IPS-20b (cell line): Measurements from ENCODE around the gene SLC29A1.
A peak's percentile ranks its signal among the peaks of the same experiment; 100 is the strongest.
"Not testable (repeated sequence)": the region's sequence is repeated elsewhere in the genome, so short reads cannot be mapped to it uniquely, and the experiment has no call there.

Experiments
- H3K27ac ChIP-seq: one replicate; pipeline ENCODE4 v1.5.1; 2013; ENCODE audit warnings: low read length
- H3K27me3 ChIP-seq: 2 replicates; pipeline ENCODE4 v1.6.1; 2013; ENCODE audit warnings: mild to moderate bottlenecking, low read length, inconsistent platforms; ENCODE audit not compliant: insufficient read depth
- H3K36me3 ChIP-seq: 2 replicates; pipeline ENCODE4 v1.6.1; 2013; ENCODE audit warnings: low read depth, mild to moderate bottlenecking, inconsistent platforms, low read length, moderate library complexity; ENCODE audit not compliant: insufficient read depth
- H3K4me1 ChIP-seq: 2 replicates; pipeline ENCODE4 v1.6.1; 2013; ENCODE audit warnings: mild to moderate bottlenecking, control low read depth, inconsistent platforms, low read length, moderate library complexity; ENCODE audit not compliant: insufficient read depth
- H3K4me3 ChIP-seq: 2 replicates; pipeline ENCODE4 v1.5.1; 2013; ENCODE audit warnings: mild to moderate bottlenecking, low read length, inconsistent platforms
- H3K9ac ChIP-seq: 2 replicates; pipeline ENCODE4 v1.6.1; 2013; ENCODE audit warnings: low read depth, mild to moderate bottlenecking, inconsistent platforms, low read length, moderate library complexity
- H3K9me3 ChIP-seq: 2 replicates; pipeline ENCODE4 v1.6.1; 2013; ENCODE audit warnings: mild to moderate bottlenecking, low read depth, low read length, inconsistent platforms; ENCODE audit not compliant: insufficient read depth

SLC29A1 gene

GRCh38 chr6:44225579-44226325 lies 2.4 kb downstream of the SLC29A1 start:
- Histone ChIP-seq H3K36me3 (peaks cover 40% of the 10 kb centered on the region), H3K27me3 (no peaks in the 10 kb centered on the region), H3K9ac (peak overlapping the region; percentile 37; the same call in 1 of the 2 replicates), H3K27ac (no peak overlapping the region), H3K9me3 (no peaks in the 10 kb centered on the region), H3K4me3 (peak overlapping the region; percentile 38; the same call in 1 of the 2 replicates), H3K4me1 (peaks cover 31% of the 10 kb centered on the region)

DNA sequence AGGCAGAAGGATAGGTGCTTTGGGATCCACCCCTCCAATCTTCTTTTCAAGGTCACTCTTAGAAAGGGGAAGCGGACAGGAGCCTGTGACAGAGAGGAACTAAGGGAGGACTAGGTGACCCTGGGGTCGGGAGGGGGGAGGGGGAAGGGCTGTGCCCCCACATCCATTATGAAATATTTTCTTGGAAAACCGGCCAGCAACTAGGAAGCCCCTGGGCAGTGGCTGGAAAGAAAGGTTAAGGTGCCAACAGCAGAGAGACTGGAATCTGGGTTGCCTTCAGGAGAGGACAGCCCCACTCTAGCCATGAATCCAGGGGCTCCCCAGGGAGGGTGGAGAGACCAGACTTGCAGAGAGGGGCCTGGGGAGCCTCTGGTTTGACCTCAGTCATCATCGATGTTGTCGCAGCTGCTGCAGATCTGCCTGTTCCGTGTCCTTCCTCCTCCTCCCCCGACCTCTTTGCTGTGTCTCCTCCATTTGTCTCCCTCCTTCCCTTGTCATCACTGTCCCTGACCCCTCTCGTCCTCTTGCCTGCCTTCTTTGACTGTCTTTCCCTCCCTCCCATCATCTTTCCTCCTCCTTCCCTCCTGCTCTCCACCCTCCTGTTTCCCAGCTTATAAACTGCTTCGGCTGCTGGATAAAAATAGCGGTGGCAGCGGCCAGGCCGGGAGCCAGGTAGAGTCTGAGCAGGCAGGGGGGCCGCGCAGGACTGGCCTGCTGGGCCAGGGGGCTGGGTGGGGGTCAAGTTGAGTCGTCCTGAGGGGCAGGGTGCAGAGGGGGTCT lies 3.2 kb downstream of the SLC29A1 start:
- H3K4me3 ChIP-seq: peak overlapping the region; percentile 38; the same call in 1 of the 2 replicates

DNA sequence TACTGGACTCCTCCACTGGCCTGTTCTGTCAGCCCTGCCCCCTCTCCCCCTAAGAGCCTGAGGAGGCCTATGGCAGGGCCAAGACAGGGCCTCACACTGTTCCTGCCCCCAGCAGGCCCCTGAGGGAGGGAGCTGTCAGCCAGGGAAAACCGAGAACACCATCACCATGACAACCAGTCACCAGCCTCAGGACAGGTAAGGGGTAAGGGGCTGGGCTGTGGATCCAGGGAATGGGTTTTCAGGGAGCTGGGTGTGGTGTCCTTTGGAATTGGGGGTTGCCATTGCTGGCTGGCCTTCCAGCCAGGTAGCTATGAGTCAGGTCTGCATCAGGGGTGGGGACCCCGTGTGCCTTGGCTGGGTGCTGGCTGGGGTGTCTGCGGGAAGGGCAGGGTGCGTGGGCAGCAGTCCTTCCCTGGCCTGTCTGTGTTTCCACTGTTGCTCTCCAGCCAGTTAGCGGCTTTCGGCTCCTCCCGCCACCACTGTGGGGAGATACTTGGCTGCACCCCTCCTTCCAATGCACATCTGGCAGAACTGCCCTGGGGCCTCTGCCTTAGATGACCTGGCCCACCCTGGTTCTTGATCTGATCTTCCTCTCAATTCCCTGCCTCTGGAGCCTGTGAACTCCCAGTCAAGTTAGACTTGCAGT lies 3.9 kb downstream of the SLC29A1 start:
- Histone ChIP-seq H3K4me1 (peaks cover 24% of the 10 kb centered on the region), H3K4me3 (no peak overlapping the region; the same call in 1 of the 2 replicates), H3K27ac (no peak overlapping the region), H3K27me3 (no peaks in the 10 kb centered on the region), H3K36me3 (peaks cover 55% of the 10 kb centered on the region), H3K9ac (no peak overlapping the region), H3K9me3 (no peaks in the 10 kb centered on the region)

More for the DNA sequence above, 3.2 kb downstream of the SLC29A1 start:
- no peaks in the 10 kb centered on the region for H3K9me3 ChIP-seq
- no peak overlapping the region for H3K27ac ChIP-seq
- H3K36me3 ChIP-seq: peaks cover 48% of the 10 kb centered on the region
- no peaks in the 10 kb centered on the region for H3K27me3 ChIP-seq
- peak overlapping the region; percentile 37; the same call in 1 of the 2 replicates for H3K9ac ChIP-seq
- peaks cover 28% of the 10 kb centered on the region for H3K4me1 ChIP-seq

DNA sequence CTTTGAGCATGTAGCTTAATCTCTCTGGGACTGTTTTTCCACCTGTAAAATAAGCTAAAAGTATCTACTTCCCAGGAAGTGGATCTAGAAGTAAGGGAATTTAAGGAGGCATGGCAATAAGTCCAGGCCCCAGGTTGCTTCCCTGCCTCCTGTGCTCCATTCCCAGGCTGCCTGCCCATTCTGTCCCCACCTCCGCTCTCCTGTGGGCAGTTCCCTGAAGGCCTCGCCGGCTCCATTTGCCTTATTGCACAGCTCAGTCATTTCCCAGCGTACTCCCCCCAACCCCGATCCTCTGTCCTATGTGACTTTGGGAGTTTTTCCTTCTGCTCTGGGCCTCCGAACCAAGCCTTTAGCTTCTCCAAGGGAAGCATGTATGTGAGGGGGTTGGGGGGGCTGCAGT lies 4.6 kb downstream of the SLC29A1 start:
- Histone ChIP-seq H3K27me3 (no peaks in the 10 kb centered on the region), H3K27ac (no peak overlapping the region), H3K4me3 (no peak overlapping the region), H3K36me3 (peaks cover 63% of the 10 kb centered on the region), H3K9me3 (no peaks in the 10 kb centered on the region), H3K4me1 (peaks cover 21% of the 10 kb centered on the region), H3K9ac (no peak overlapping the region; the same call in 1 of the 2 replicates)

DNA sequence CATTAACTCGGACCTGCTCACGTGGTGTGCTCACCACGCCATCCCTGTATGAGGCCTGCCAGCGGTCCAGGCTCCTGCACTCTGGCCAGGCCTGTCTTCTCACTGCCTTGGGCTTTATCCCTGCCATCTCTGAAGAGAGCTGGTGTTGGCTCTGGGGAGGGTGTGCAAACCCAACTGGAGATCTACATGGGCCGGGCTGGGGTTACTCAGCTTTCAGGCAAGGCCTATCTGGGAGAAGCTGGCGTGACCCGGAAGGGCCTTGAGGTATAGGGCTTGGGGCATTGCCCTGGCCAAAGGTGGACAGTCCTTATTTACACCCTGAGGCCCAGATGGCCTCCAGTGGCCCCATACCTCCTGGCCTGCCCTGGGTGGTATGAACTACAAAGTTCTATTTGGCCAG lies 5.0 kb downstream of the SLC29A1 start:
- Histone ChIP-seq H3K27ac (no peak overlapping the region), H3K27me3 (no peaks in the 10 kb centered on the region), H3K9me3 (no peaks in the 10 kb centered on the region), H3K4me3 (no peak overlapping the region), H3K36me3 (peaks cover 67% of the 10 kb centered on the region), H3K9ac (no peak overlapping the region), H3K4me1 (peaks cover 21% of the 10 kb centered on the region)

- H3K27me3 ChIP-seq: no peaks in the 10 kb centered on the region
- peaks cover 21% of the 10 kb centered on the region for H3K4me1 ChIP-seq
- no peak overlapping the region for H3K4me3 ChIP-seq
- no peaks in the 10 kb centered on the region for H3K9me3 ChIP-seq
- peaks cover 71% of the 10 kb centered on the region for H3K36me3 ChIP-seq
- H3K27ac ChIP-seq: no peak overlapping the region
- H3K9ac ChIP-seq: no peak overlapping the region
Measured at GRCh38 chr6:44228836-44229235, 5.4 kb downstream of the SLC29A1 start.

GRCh38 chr6:44229376-44230033 lies 6.1 kb downstream of the SLC29A1 start:
- H3K4me3 ChIP-seq: no peak overlapping the region
- peaks cover 72% of the 10 kb centered on the region for H3K36me3 ChIP-seq
- H3K4me1 ChIP-seq: peaks cover 22% of the 10 kb centered on the region
- H3K9me3 ChIP-seq: no peaks in the 10 kb centered on the region
- no peak overlapping the region for H3K27ac ChIP-seq
- H3K27me3 ChIP-seq: no peaks in the 10 kb centered on the region
- no peak overlapping the region for H3K9ac ChIP-seq

DNA sequence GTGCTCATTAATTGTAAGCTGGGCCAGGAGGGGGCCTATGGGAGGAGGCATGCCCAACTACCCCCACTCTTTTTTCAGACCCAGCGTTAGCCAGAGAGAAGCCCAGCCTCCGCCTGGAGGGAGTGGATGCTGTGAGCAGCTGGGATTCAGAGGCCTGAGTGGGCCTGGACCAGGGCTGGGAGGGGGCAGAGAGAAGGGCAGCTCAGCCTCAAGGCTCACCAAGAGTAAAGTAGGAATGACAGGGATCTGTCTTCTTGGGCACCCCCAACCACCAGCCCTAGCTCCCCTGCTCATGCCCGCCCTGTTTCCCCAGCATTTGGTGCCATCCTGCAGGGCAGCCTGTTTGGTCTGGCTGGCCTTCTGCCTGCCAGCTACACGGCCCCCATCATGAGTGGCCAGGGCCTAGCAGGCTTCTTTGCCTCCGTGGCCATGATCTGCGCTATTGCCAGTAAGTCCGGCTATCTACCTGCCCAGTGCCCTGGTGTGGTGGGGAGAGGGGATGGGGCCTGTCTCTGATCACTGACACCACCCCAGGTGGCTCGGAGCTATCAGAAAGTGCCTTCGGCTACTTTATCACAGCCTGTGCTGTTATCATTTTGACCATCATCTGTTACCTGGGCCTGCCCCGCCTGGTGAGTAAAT lies 6.8 kb downstream of the SLC29A1 start:
- Histone ChIP-seq H3K27me3 (no peaks in the 10 kb centered on the region), H3K9me3 (no peaks in the 10 kb centered on the region), H3K4me1 (peaks cover 17% of the 10 kb centered on the region; the same call in 1 of the 2 replicates), H3K9ac (no peak overlapping the region), H3K27ac (no peak overlapping the region), H3K4me3 (no peak overlapping the region), H3K36me3 (peaks cover 76% of the 10 kb centered on the region)

DNA sequence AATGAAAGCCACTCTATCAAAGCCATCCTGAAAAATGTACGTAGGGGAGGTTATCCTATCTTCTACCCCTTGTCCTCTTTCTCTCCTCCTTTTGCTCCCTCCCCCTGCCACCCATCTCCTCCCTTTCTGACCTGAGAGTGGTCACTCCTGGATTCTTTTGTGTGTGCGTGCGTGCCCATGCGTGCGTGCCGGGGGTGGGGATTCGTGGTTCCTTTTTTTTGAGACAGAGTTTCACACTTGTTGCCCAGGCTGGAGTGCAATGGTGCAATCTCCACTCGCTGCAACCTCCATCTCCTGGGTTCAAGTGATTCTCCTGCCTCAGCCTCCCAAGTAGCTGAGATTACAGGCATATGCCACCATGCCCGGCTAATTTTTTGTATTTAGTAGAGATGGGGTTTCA lies 8.0 kb downstream of the SLC29A1 start:
- not testable (repeated sequence) for H3K9me3 ChIP-seq, H3K4me1 ChIP-seq, H3K27me3 ChIP-seq, H3K9ac ChIP-seq, H3K27ac ChIP-seq, H3K4me3 ChIP-seq
- H3K36me3 ChIP-seq: peaks cover 87% of the 10 kb centered on the region

DNA sequence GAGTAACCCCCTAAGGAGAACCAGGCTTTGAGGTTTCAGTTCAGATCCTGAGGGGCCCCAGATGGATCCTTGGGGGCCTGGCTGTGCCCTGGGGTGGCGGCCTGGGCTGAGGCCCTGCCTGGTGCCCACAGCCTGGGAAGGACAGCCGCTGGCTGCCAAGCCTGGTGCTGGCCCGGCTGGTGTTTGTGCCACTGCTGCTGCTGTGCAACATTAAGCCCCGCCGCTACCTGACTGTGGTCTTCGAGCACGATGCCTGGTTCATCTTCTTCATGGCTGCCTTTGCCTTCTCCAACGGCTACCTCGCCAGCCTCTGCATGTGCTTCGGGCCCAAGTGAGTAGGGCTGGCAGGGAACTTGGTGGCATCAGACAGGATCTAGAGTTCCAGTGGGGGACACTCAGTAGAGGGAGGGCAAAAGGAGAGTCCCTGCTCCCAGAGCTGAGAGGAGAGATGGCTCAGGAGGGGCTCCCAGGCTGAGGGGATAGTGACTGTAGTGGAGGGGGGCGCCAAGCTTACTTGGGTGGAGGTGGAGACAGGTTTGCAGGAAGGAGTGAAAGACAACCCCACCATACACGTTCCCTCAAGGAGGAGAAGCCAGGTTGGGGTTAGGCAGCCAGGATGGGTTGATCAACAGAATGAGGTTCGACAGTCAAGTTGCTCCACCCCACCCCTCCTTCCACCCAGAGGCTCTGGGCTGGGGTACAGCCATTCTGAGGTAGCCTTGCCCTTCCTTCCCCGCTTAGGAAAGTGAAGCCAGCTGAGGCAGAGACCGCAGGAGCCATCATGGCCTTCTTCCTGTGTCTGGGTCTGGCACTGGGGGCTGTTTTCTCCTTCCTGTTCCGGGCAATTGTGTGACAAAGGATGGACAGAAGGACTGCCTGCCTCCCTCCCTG lies 9.5 kb downstream of the SLC29A1 start:
- Histone ChIP-seq H3K36me3 (peaks cover 76% of the 10 kb centered on the region), H3K9ac (no peak overlapping the region), H3K4me3 (no peak overlapping the region), H3K4me1 (peaks cover 8% of the 10 kb centered on the region), H3K9me3 (no peaks in the 10 kb centered on the region), H3K27me3 (no peaks in the 10 kb centered on the region), H3K27ac (no peak overlapping the region)
